GM21825 (cell line): ENCODE measurements around the gene SPARC.
"Not testable (repeated sequence)": the region's sequence is repeated elsewhere in the genome, so short reads cannot be mapped to it uniquely, and the experiment has no call there.

Experiments used
- ATAC-seq: cut with Tn5 transposase; IDR thresholded peaks from one replicate; pipeline ENCODE4 v1.9.1; 2021; ENCODE audit warnings: mild to moderate bottlenecking, moderate library complexity; ENCODE audit not compliant: unreplicated experiment

The SPARC gene

GRCh38 chr5:151686674-151687407 is at the start of gene SPARC:
SPARC (minus strand) TSS chr5:151686915; CDS start chr5:151676188, 10,727 bp downstream.
- peak; percentile 81 for ATAC-seq

- no peak for ATAC-seq
Observed at GRCh38 chr5:151735646-151736045, 48.9 kb upstream of the SPARC start.

GRCh38 chr5:151734064-151734408 is 47.3 kb upstream of the SPARC start:
- no peak for ATAC-seq

GRCh38 chr5:151733358-151734063 is 46.8 kb upstream of the SPARC start:
- ATAC-seq: no peak

GRCh38 chr5:151730381-151730780 is 43.7 kb upstream of the SPARC start:
- ATAC-seq: no peak

- ATAC-seq: not testable (repeated sequence)
Observed at GRCh38 chr5:151729597-151729996, 42.9 kb upstream of the SPARC start.

GRCh38 chr5:151724360-151724759 is 37.6 kb upstream of the SPARC start:
- no peak for ATAC-seq

GRCh38 chr5:151722546-151722945 is 35.8 kb upstream of the SPARC start:
- ATAC-seq: no peak

- ATAC-seq: no peak
Observed at GRCh38 chr5:151721812-151722391, 35.2 kb upstream of the SPARC start.

- peak; percentile 89 for ATAC-seq
Observed at GRCh38 chr5:151721087-151721646, 34.5 kb upstream of the SPARC start.

- ATAC-seq: no peak
Observed at GRCh38 chr5:151720215-151720614, 33.5 kb upstream of the SPARC start.

GRCh38 chr5:151719228-151720000 is 32.7 kb upstream of the SPARC start:
- ATAC-seq: no peak

- ATAC-seq: no peak
Observed at GRCh38 chr5:151718646-151719045, 31.9 kb upstream of the SPARC start.

- no peak for ATAC-seq
Observed at GRCh38 chr5:151718153-151718552, 31.4 kb upstream of the SPARC start.

- ATAC-seq: no peak
Observed at GRCh38 chr5:151717416-151717815, 30.7 kb upstream of the SPARC start.

GRCh38 chr5:151709109-151709735 is 22.5 kb upstream of the SPARC start:
- ATAC-seq: no peak

- no peak for ATAC-seq
Observed at GRCh38 chr5:151708126-151708525, 21.4 kb upstream of the SPARC start.

- no peak for ATAC-seq
Observed at GRCh38 chr5:151707567-151707966, 20.9 kb upstream of the SPARC start.

- ATAC-seq: no peak
Observed at GRCh38 chr5:151706906-151707305, 20.2 kb upstream of the SPARC start.

GRCh38 chr5:151703780-151704179 is 17.1 kb upstream of the SPARC start:
- no peak for ATAC-seq

GRCh38 chr5:151703227-151703626 is 16.5 kb upstream of the SPARC start:
- peak; percentile 96 for ATAC-seq
